Liver (tissue), 9 donors: ENCODE data around the gene PRSS1. TPM values are rescaled to one million over a fixed set of nuclear protein-coding genes. Genes with fewer than 3 reads are reported as not detected.

ENCODE experiments used
- DNase-seq: peaks from one replicate; pipeline ENCODE4 v3.0.0-alpha.2; 2017; ENCODE audit warnings: low spot score
- H3K27ac ChIP-seq, 2 donors: one replicate each; pipeline ENCODE4 v1.7.0; 2013; ENCODE audit warnings: inconsistent platforms in 2 of 2, low read length in 2 of 2, control low read depth in 1 of 2, low read depth in 1 of 2, mild to moderate bottlenecking in 1 of 2
- H3K27me3 ChIP-seq, 4 donors: one replicate each; pipeline versions ENCODE4 v1.6.1 to v1.7.0; 2013; ENCODE audit warnings: low read length in 3 of 4, inconsistent platforms in 1 of 4, mild to moderate bottlenecking in 1 of 4, moderate library complexity in 1 of 4; ENCODE audit not compliant: control insufficient read depth in 4 of 4, insufficient read depth in 4 of 4
- H3K36me3 ChIP-seq, 4 donors: one replicate each; pipeline versions ENCODE4 v1.6.1 to v1.7.0; 2013; ENCODE audit warnings: low read length in 3 of 4, mild to moderate bottlenecking in 3 of 4, low read depth in 1 of 4, moderate library complexity in 1 of 4; ENCODE audit not compliant: control insufficient read depth in 4 of 4, insufficient read depth in 3 of 4
- H3K4me1 ChIP-seq, 4 donors: one replicate each; pipeline versions ENCODE4 v1.6.1 to v1.7.0; 2013; ENCODE audit warnings: low read length in 3 of 4, mild to moderate bottlenecking in 3 of 4, moderate library complexity in 1 of 4; ENCODE audit not compliant: control insufficient read depth in 4 of 4, insufficient read depth in 4 of 4
- H3K4me3 ChIP-seq, 3 donors: one replicate each; pipeline versions ENCODE4 v1.6.1 to v1.7.0; 2013; ENCODE audit warnings: low read length in 3 of 3, control low read depth in 1 of 3, low read depth in 1 of 3, mild to moderate bottlenecking in 1 of 3
- H3K9ac ChIP-seq, 2 donors: one replicate each; pipeline ENCODE4 v1.7.0; 2013; ENCODE audit warnings: low read length in 2 of 2, mild to moderate bottlenecking in 2 of 2, moderate library complexity in 2 of 2, control low read depth in 1 of 2, low read depth in 1 of 2
- H3K9me3 ChIP-seq, 4 donors: one replicate each; pipeline versions ENCODE4 v1.6.1 to v1.7.0; 2013; ENCODE audit warnings: low read length in 3 of 4; ENCODE audit not compliant: control insufficient read depth in 4 of 4
- EGR1 ChIP-seq, 2 donors: IDR thresholded peaks; 2 replicates each; pipeline ENCODE4 v1.6.1; 2016 to 2018; ENCODE audit warnings: antibody characterized with exemption in 2 of 2, low read depth in 2 of 2
- FOXA1 ChIP-seq: IDR thresholded peaks from 2 replicates; pipeline ENCODE4 v1.6.1; 2016; ENCODE audit warnings: antibody characterized with exemption
- FOXA2 ChIP-seq: IDR thresholded peaks from 2 replicates; pipeline ENCODE4 v1.6.1; 2016; ENCODE audit warnings: antibody characterized with exemption
- HNF4A ChIP-seq, 2 donors: conservative IDR thresholded peaks; 2 replicates each; pipeline ENCODE4 v1.6.1; 2016; ENCODE audit warnings: antibody characterized with exemption in 2 of 2, mild to moderate bottlenecking in 2 of 2
- HNF4G ChIP-seq: IDR thresholded peaks from 2 replicates; pipeline ENCODE4 v1.6.1; 2016; ENCODE audit warnings: antibody characterized with exemption
- JUND ChIP-seq, 2 donors: IDR thresholded peaks; 2 replicates each; pipeline ENCODE4 v1.6.1; 2016; ENCODE audit warnings: antibody characterized with exemption in 2 of 2
- NR2F2 ChIP-seq: IDR thresholded peaks from 2 replicates; pipeline ENCODE4 v1.6.1; 2016; ENCODE audit warnings: antibody characterized with exemption
- RAD21 ChIP-seq, 2 donors: IDR thresholded peaks; 2 replicates each; pipeline ENCODE4 v1.6.1; 2016; ENCODE audit warnings: antibody characterized with exemption in 2 of 2, mild to moderate bottlenecking in 2 of 2
- RXRA ChIP-seq, 2 donors: IDR thresholded peaks; 2 replicates each; pipeline ENCODE4 v1.6.1; 2017 to 2018; ENCODE audit warnings: antibody characterized with exemption in 2 of 2, mild to moderate bottlenecking in 1 of 2
- SP1 ChIP-seq: IDR thresholded peaks from 2 replicates; pipeline ENCODE4 v1.6.1; 2018; ENCODE audit warnings: antibody characterized with exemption, mild to moderate bottlenecking
- TAF1 ChIP-seq: conservative IDR thresholded peaks from 2 replicates; pipeline ENCODE4 v1.6.1; 2016; ENCODE audit warnings: antibody characterized with exemption, mild to moderate bottlenecking
- YY1 ChIP-seq: IDR thresholded peaks from 2 replicates; pipeline ENCODE4 v1.6.1; 2016; ENCODE audit warnings: antibody characterized with exemption, mild to moderate bottlenecking
- WGBS: extraction: QIAGEN DNeasy Blood & Tissue Kit; methylation state at CpG from one replicate; pipeline ENCODE4 v1.1.7; 2013; 5-methylcytosine and 5-hydroxymethylcytosine counted together
- polyA plus RNA-seq, 2 donors: library from polyadenylated mRNA; stranded (reverse) in 1 of 2; unstranded in 1 of 2; fragments of 200-250 nt in 1 of 2; fragments of >200 nt in 1 of 2; fragmentation: Nextera tagmentation in 1 of 2; extraction: Ambion mirVana in 1 of 2; gene quantifications; one replicate each; pipeline versions ENCODE4 v1.2.1 to v1.2.3, GENCODE V29; 2013 to 2015
- total RNA-seq, 2 donors: library from RNA; depleted of rRNA; stranded (reverse); fragments of >200 nt; gene quantifications; one replicate each; pipeline ENCODE4 v1.2.3, GENCODE V29; 2014
- TF ChIP-seq, protein P1 (sequence below): fragments of 150-350 bp; IDR thresholded peaks from 2 replicates; pipeline ENCODE4 v1.5.1; 2017; ENCODE audit warnings: improper control_type of control experiment, low read depth, low read length; ENCODE audit not compliant: missing input control
- TF ChIP-seq, protein P2 (sequence below): IDR thresholded peaks from 2 replicates; pipeline ENCODE4 v1.6.1; 2016; ENCODE audit warnings: antibody characterized with exemption, mild to moderate bottlenecking
- TF ChIP-seq, protein P3 (sequence below): IDR thresholded peaks from 2 replicates; pipeline ENCODE4 v1.6.1; 2016; ENCODE audit warnings: antibody characterized with exemption
- TF ChIP-seq, protein P4 (sequence below): IDR thresholded peaks from 2 replicates; pipeline ENCODE4 v1.6.1; 2016; ENCODE audit warnings: antibody characterized with exemption
- TF ChIP-seq, protein P5 (sequence below): IDR thresholded peaks from 2 replicates; pipeline ENCODE4 v1.6.1; 2016; ENCODE audit warnings: antibody characterized with exemption
- donor health status: healthy.
- donor health status: healthy.
- donor health status: healthy.
- donor health status: healthy.
- donor health status: healthy.

The PRSS1 gene
- total and polyA plus RNA-seq, 4 donors, result not detected

DNA sequence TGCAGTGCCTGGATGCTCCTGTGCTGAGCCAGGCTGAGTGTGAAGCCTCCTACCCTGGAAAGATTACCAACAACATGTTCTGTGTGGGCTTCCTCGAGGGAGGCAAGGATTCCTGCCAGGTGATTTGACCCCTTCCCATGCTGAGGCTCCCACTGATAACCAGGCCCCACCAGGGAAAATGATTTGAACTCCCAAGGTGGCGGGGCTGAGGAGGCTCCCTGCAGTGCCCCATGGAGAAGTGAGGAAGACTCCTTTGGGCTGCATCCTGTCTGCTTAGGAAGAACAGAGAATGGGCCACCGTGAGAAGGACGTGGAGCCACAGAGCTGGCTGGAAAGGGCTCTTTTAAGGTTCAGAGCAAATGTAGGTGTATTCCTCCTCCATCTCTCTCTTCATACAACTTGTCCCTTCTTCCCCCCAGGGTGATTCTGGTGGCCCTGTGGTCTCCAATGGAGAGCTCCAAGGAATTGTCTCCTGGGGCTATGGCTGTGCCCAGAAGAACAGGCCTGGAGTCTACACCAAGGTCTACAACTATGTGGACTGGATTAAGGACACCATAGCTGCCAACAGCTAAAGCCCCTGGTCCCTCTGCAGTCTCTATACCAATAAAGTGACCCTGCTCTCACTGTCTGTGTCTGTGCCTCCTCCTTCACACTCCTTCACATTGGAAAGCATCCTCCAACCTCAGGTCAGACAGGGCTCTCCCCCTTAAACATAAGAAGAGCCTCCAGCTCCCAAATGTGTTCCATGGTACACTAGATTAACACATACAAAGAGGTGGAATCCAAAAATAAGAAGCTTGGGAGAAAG, 24.9 kb downstream of the PRSS1 start:
- 57% methylated on average over 4 of the region's 4 CpGs for WGBS
- Histone ChIP-seq H3K36me3 (no peaks in the 10 kb centered on the region), H3K9ac (no peak overlapping the region), H3K9me3 (no peaks in the 10 kb centered on the region), H3K4me1 (no peaks in the 10 kb centered on the region), H3K4me3 (no peak overlapping the region), H3K27me3 (no peaks in the 10 kb centered on the region), H3K27ac (no peak overlapping the region)
- TF ChIP-seq RXRA (IDR thresholded peaks at IDR 0.05), result no peak
- no peak for TF ChIP-seq FOXA1
- TF ChIP-seq, protein P1, sequence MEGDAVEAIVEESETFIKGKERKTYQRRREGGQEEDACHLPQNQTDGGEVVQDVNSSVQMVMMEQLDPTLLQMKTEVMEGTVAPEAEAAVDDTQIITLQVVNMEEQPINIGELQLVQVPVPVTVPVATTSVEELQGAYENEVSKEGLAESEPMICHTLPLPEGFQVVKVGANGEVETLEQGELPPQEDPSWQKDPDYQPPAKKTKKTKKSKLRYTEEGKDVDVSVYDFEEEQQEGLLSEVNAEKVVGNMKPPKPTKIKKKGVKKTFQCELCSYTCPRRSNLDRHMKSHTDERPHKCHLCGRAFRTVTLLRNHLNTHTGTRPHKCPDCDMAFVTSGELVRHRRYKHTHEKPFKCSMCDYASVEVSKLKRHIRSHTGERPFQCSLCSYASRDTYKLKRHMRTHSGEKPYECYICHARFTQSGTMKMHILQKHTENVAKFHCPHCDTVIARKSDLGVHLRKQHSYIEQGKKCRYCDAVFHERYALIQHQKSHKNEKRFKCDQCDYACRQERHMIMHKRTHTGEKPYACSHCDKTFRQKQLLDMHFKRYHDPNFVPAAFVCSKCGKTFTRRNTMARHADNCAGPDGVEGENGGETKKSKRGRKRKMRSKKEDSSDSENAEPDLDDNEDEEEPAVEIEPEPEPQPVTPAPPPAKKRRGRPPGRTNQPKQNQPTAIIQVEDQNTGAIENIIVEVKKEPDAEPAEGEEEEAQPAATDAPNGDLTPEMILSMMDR, result no peak
- no peak for TF ChIP-seq RAD21 (IDR thresholded peaks at IDR 0.05)
- TF ChIP-seq TAF1, result no peak
- no peak for TF ChIP-seq NR2F2
- no peak for TF ChIP-seq EGR1 (IDR thresholded peaks at IDR 0.05; ENCODE audit: low read depth in 2 of 2)
- TF ChIP-seq, protein P2, sequence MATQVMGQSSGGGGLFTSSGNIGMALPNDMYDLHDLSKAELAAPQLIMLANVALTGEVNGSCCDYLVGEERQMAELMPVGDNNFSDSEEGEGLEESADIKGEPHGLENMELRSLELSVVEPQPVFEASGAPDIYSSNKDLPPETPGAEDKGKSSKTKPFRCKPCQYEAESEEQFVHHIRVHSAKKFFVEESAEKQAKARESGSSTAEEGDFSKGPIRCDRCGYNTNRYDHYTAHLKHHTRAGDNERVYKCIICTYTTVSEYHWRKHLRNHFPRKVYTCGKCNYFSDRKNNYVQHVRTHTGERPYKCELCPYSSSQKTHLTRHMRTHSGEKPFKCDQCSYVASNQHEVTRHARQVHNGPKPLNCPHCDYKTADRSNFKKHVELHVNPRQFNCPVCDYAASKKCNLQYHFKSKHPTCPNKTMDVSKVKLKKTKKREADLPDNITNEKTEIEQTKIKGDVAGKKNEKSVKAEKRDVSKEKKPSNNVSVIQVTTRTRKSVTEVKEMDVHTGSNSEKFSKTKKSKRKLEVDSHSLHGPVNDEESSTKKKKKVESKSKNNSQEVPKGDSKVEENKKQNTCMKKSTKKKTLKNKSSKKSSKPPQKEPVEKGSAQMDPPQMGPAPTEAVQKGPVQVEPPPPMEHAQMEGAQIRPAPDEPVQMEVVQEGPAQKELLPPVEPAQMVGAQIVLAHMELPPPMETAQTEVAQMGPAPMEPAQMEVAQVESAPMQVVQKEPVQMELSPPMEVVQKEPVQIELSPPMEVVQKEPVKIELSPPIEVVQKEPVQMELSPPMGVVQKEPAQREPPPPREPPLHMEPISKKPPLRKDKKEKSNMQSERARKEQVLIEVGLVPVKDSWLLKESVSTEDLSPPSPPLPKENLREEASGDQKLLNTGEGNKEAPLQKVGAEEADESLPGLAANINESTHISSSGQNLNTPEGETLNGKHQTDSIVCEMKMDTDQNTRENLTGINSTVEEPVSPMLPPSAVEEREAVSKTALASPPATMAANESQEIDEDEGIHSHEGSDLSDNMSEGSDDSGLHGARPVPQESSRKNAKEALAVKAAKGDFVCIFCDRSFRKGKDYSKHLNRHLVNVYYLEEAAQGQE, result no peak
- TF ChIP-seq, protein P3, sequence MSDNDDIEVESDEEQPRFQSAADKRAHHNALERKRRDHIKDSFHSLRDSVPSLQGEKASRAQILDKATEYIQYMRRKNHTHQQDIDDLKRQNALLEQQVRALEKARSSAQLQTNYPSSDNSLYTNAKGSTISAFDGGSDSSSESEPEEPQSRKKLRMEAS, result no peak
- TF ChIP-seq HNF4G, result no peak
- TF ChIP-seq SP1, result no peak
- TF ChIP-seq HNF4A (conservative IDR thresholded peaks at IDR 0.05), result no peak
- no peak for TF ChIP-seq YY1
- no peak for TF ChIP-seq FOXA2
- TF ChIP-seq JUND (IDR thresholded peaks at IDR 0.05), result no peak
- TF ChIP-seq, protein P4, sequence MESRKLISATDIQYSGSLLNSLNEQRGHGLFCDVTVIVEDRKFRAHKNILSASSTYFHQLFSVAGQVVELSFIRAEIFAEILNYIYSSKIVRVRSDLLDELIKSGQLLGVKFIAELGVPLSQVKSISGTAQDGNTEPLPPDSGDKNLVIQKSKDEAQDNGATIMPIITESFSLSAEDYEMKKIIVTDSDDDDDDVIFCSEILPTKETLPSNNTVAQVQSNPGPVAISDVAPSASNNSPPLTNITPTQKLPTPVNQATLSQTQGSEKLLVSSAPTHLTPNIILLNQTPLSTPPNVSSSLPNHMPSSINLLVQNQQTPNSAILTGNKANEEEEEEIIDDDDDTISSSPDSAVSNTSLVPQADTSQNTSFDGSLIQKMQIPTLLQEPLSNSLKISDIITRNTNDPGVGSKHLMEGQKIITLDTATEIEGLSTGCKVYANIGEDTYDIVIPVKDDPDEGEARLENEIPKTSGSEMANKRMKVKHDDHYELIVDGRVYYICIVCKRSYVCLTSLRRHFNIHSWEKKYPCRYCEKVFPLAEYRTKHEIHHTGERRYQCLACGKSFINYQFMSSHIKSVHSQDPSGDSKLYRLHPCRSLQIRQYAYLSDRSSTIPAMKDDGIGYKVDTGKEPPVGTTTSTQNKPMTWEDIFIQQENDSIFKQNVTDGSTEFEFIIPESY, result no peak
- DNase-seq, result no peak

DNA sequence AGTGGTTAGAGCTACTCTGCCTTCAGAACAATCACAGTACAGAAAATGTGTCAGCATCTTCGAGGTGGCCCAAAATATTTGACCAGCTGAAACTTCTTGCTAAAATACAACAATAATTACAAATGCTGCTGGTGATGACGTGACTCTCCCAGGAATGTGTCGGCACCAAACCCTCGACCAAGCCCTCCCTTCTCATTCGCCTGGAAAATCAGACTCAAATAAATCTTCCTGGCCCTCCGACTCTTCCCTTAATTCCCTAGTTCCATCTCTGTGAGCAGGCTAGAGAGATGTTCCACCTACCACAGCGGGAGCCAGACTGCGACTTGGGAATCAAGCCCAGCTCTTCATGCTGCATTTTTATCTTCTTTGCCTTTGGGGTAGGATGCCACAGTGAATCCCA, 25.6 kb downstream of the PRSS1 start:
- Histone ChIP-seq H3K9me3 (no peaks in the 10 kb centered on the region), H3K9ac (no peak overlapping the region), H3K27me3 (no peaks in the 10 kb centered on the region), H3K36me3 (no peaks in the 10 kb centered on the region), H3K4me3 (no peak overlapping the region), H3K27ac (no peak overlapping the region), H3K4me1 (no peaks in the 10 kb centered on the region)
- TF ChIP-seq, protein P3, result no peak
- TF ChIP-seq FOXA2 (no peak), TAF1 (no peak), FOXA1 (no peak), YY1 (no peak), JUND (IDR thresholded peaks at IDR 0.05) (no peak)
- TF ChIP-seq, protein P2, result no peak
- TF ChIP-seq, protein P4, result no peak
- TF ChIP-seq, protein P5, sequence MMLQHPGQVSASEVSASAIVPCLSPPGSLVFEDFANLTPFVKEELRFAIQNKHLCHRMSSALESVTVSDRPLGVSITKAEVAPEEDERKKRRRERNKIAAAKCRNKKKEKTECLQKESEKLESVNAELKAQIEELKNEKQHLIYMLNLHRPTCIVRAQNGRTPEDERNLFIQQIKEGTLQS, result no peak
- 72% methylated on average over 8 of the region's 8 CpGs for WGBS
- DNase-seq, result no peak
